ENCODE data around the gene ENTPD2. TPM values are rescaled to one million over a fixed set of nuclear protein-coding genes. Genes with fewer than 3 reads are reported as not detected.

ENTPD2 gene
- total and polyA plus RNA-seq, 2 of the 4 experiments (the other 2 are of a cell fraction), result not detected

DNA sequence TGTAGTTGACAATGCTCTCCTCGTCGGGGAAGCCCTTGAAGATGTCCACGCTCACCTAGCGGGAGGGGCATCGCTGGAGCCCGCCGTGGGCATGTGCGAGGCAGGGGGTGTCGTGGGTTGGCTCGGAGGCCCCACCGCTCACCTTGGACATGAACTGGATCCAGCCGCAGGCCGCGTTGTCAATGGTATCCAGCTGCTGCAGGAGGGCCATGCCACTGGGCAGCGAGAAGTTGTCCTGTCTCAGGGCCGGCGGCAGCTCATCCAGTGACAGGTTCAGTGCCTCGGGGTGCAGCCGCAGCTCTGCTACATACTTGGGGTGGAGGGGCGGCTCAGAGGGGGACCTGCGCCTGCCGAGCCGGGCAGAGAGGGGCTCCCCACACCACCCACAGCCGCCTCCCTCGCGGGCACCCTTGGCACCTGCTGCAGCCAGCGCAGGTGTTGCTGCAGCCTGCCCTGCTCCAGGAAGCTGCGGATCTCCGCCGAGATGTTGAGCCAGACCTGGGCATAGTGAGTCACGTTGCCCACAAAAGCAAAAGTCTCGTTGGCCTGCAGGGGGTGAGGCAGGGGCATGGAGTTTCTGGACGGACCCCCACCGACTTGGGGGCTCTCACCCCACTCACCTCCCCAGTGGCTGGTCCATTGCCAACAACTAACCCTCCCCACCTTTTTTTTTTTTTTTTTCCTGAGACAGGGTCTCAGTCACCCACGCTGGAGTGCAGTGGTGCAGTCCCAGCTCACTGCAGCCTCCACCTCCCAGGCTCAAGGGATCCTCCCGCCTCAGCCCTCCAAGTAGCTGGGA is 34.9 kb downstream of the ENTPD2 start:
- H2BK120ac ChIP-seq (ENCODE audit: low read depth, low read length), result no peak overlapping the region
- dilution Hi-C loops (cut with HindIII; ENCODE audit: low sequenced_read_pairs, unreplicated experiment) (no loop called here), intact Hi-C loops (cut with micrococcal nuclease) (no loop called here), in situ Hi-C loops (cut with MboI; ENCODE audit: low sequenced_read_pairs) (no loop called here)
- H4K5ac ChIP-seq (ENCODE audit: low read depth, low read length), result no peak overlapping the region
- H2BK5ac ChIP-seq (ENCODE audit: low read depth, low read length, poor library complexity, severe bottlenecking), result no peak overlapping the region
- H3K9ac ChIP-seq (ENCODE audit: low read depth, low read length), result no peak overlapping the region
- no peak overlapping the region for H2BK15ac ChIP-seq (ENCODE audit: low read depth, low read length)
- H3K27me3 ChIP-seq (ENCODE audit: control insufficient read depth, insufficient read depth, low read length), result no peaks in the 10 kb centered on the region
- TF ChIP-seq MAZ (IDR thresholded peaks at IDR 0.05; ENCODE audit: borderline replicate concordance, low read depth, low read length) (no peak), BHLHE40 (IDR thresholded peaks at IDR 0.05; ENCODE audit: low read depth, low read length) (no peak), FOS (IDR thresholded peaks at IDR 0.05; ENCODE audit: low read depth, low read length) (no peak), MXI1 (IDR thresholded peaks at IDR 0.05; ENCODE audit: borderline replicate concordance, low read depth, low read length) (no peak), MAFK (IDR thresholded peaks at IDR 0.05; ENCODE audit: low read depth, low read length) (no peak), RCOR1 (IDR thresholded peaks at IDR 0.05; ENCODE audit: insufficient replicate concordance, low read length) (no peak)
- TF ChIP-seq, protein P1, sequence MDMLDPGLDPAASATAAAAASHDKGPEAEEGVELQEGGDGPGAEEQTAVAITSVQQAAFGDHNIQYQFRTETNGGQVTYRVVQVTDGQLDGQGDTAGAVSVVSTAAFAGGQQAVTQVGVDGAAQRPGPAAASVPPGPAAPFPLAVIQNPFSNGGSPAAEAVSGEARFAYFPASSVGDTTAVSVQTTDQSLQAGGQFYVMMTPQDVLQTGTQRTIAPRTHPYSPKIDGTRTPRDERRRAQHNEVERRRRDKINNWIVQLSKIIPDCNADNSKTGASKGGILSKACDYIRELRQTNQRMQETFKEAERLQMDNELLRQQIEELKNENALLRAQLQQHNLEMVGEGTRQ (IDR thresholded peaks at IDR 0.05; ENCODE audit: low read depth, low read length), result no peak
- no TSS peak for BruUV-seq (replicated peaks)
- H4K20me1 ChIP-seq (ENCODE audit: insufficient read depth, low read length), result no peaks in the 10 kb centered on the region; the same call in 1 of the 2 replicates
- no peak overlapping the region for H3K27ac ChIP-seq (ENCODE audit: insufficient read depth, low read length)
- H2AK9ac ChIP-seq (replicated peaks; ENCODE audit: low read depth, low read length, poor library complexity), result no peak overlapping the region
- DNase-seq (no peak), ATAC-seq (ENCODE audit: low read depth) (no peak)
- no peak overlapping the region for H3K14ac ChIP-seq (replicated peaks; ENCODE audit: low read depth, low read length)
- no peak overlapping the region for H2BK20ac ChIP-seq (ENCODE audit: low read depth, low read length)
- no peak overlapping the region for H2AK5ac ChIP-seq (ENCODE audit: low read depth, low read length)
- H4K91ac ChIP-seq (ENCODE audit: insufficient read depth, low read depth, low read length), result no peak overlapping the region
- no peak overlapping the region for H3K4me2 ChIP-seq (ENCODE audit: low read depth, low read length)
- no peak overlapping the region for H4K8ac ChIP-seq (ENCODE audit: low read depth in 2 of 2, low read length in 2 of 2)
- H3K36me3 ChIP-seq (ENCODE audit: control insufficient read depth, insufficient read depth, low read length), result peaks cover 30% of the 10 kb centered on the region; the same call in 1 of the 2 replicates
- H3K4me1 ChIP-seq (ENCODE audit: control insufficient read depth, insufficient read depth, low read length), result no peaks in the 10 kb centered on the region
- no peaks in the 10 kb centered on the region for H3K9me1 ChIP-seq (ENCODE audit: insufficient read depth, low read length)
- ChIA-PET POLR2A (ENCODE audit: unreplicated experiment) (no interaction called here), CTCF (no interaction called here)
- H3K56ac ChIP-seq (ENCODE audit: extremely low read depth, insufficient read depth, low read length), result no peak overlapping the region
- H3K9me3 ChIP-seq (ENCODE audit: control insufficient read depth, insufficient read depth, low read length), result no peaks in the 10 kb centered on the region
- H3K79me1 ChIP-seq (ENCODE audit: low read depth in 1 of 2, low read length in 2 of 2), result no peaks in the 10 kb centered on the region
- peak overlapping the region; percentile 21 for H2AFZ ChIP-seq (replicated peaks; ENCODE audit: low read length, poor library complexity)
- H3K23ac ChIP-seq (ENCODE audit: low read depth, low read length), result no peak overlapping the region
- WGBS, 2 experiments (ENCODE audit: extremely low coverage in 2 of 2, insufficient read length in 1 of 2), result 89% methylated on average over 10 of the region's 36 CpGs; no CpG with 5 or more reads in 1 of the 2 experiments
- no peak overlapping the region for H3K4ac ChIP-seq (ENCODE audit: low read depth, low read length)
- H3K18ac ChIP-seq (ENCODE audit: low read depth, low read length), result no peak overlapping the region
- no peak overlapping the region for H3K4me3 ChIP-seq (ENCODE audit: insufficient read depth, low read depth, low read length)

Measured in IMR-90 (cell line).